Upper lobe of left lung (tissue), 4 donors: ENCODE data around the gene PBX4.

Experiments used
- CTCF ChIP-seq, 6 experiments: fragments of 450-650 bp in 4 of 6; fragments of 200-600 bp in 2 of 6; sonication (generic) in 2 of 6; IDR thresholded peaks; one replicate each; pipeline ENCODE4 v1.5.1; 2016 to 2019; ENCODE audit warnings: antibody characterized with exemption in 6 of 6
- EP300 ChIP-seq, 4 donors: sonication (generic); formaldehyde crosslinking; IDR thresholded peaks; one replicate each; pipeline ENCODE4 v1.5.1; 2017; ENCODE audit warnings: antibody characterized with exemption in 4 of 4, control low read depth in 2 of 4
- POLR2A ChIP-seq, 4 donors: fragments of 450-650 bp; IDR thresholded peaks; one replicate each; pipeline ENCODE4 v1.5.1; 2016 to 2017; ENCODE audit warnings: antibody characterized with exemption in 4 of 4, mild to moderate bottlenecking in 2 of 4
- POLR2AphosphoS5 ChIP-seq, 2 donors: sonication (generic); formaldehyde crosslinking; IDR thresholded peaks; one replicate each; pipeline ENCODE4 v1.5.1; 2017; ENCODE audit warnings: antibody characterized with exemption in 2 of 2

- TF ChIP-seq CTCF (IDR thresholded peaks at IDR 0.05) (no peak), POLR2A (IDR thresholded peaks at IDR 0.05) (no peak), EP300 (IDR thresholded peaks at IDR 0.05) (no peak), POLR2AphosphoS5 (IDR thresholded peaks at IDR 0.05) (no peak)
Observed at GRCh38 chr19:19553670-19554069, 64.8 kb downstream of the PBX4 start.
